ENCODE results near the gene TUBB2B.
"Not testable (repeated sequence)": the region's sequence is repeated elsewhere in the genome, so short reads cannot be mapped to it uniquely, and the experiment has no call there.

TUBB2B gene

GRCh38 chr6:3183066-3183465, 44.4 kb downstream of the TUBB2B start:
- DNase-seq = no peak

- DNase-seq = no peak
These were observed 46.3 kb downstream of the TUBB2B start for GRCh38 chr6:3181105-3181504.

GRCh38 chr6:3179945-3180344, 47.5 kb downstream of the TUBB2B start:
- DNase-seq = not testable (repeated sequence)

- not testable (repeated sequence) for DNase-seq
These were observed 48.8 kb downstream of the TUBB2B start for GRCh38 chr6:3178666-3179065.

GRCh38 chr6:3176562-3177355, 50.7 kb downstream of the TUBB2B start:
- no peak for DNase-seq

- DNase-seq = no peak
These were observed 51.6 kb downstream of the TUBB2B start for GRCh38 chr6:3175715-3176402.
